IPS-18c (cell line): ENCODE data around the gene CRISPLD2.

Experiments used
- H3K4me3 ChIP-seq: 2 replicates; pipeline ENCODE4 v1.7.0; 2013; ENCODE audit warnings: low read depth, mild to moderate bottlenecking, low read length, moderate library complexity; ENCODE audit not compliant: insufficient read depth
- H3K9me3 ChIP-seq: one replicate; pipeline ENCODE4 v1.6.1; 2013; ENCODE audit warnings: mild to moderate bottlenecking, low read length, moderate library complexity; ENCODE audit not compliant: control insufficient read depth, insufficient read depth

The CRISPLD2 gene

GRCh38 chr16:84940670-84941551, 121.1 kb downstream of the CRISPLD2 start:
- H3K4me3 ChIP-seq, result no peak overlapping the region
- H3K9me3 ChIP-seq, result no peaks in the 10 kb centered on the region

- no peak overlapping the region for H3K4me3 ChIP-seq
- no peaks in the 10 kb centered on the region for H3K9me3 ChIP-seq
Observed at GRCh38 chr16:84941921-84942320, 122.1 kb downstream of the CRISPLD2 start.

GRCh38 chr16:84942786-84943185, 123.0 kb downstream of the CRISPLD2 start:
- H3K9me3 ChIP-seq, result no peaks in the 10 kb centered on the region
- no peak overlapping the region for H3K4me3 ChIP-seq

- Histone ChIP-seq H3K9me3 (no peaks in the 10 kb centered on the region), H3K4me3 (no peak overlapping the region)
Observed at GRCh38 chr16:84943620-84944019, 123.8 kb downstream of the CRISPLD2 start.

GRCh38 chr16:84947022-84947421, 127.2 kb downstream of the CRISPLD2 start:
- Histone ChIP-seq H3K4me3 (no peak overlapping the region), H3K9me3 (no peaks in the 10 kb centered on the region)

- Histone ChIP-seq H3K9me3 (no peaks in the 10 kb centered on the region), H3K4me3 (no peak overlapping the region)
Observed at GRCh38 chr16:84947996-84948850, 128.4 kb downstream of the CRISPLD2 start.

GRCh38 chr16:84948851-84949610, 129.2 kb downstream of the CRISPLD2 start:
- Histone ChIP-seq H3K4me3 (no peak overlapping the region), H3K9me3 (no peaks in the 10 kb centered on the region)

- no peak overlapping the region for H3K4me3 ChIP-seq
- H3K9me3 ChIP-seq, result no peaks in the 10 kb centered on the region
Observed at GRCh38 chr16:84949772-84950436, 130.1 kb downstream of the CRISPLD2 start.

GRCh38 chr16:84950906-84951305, 131.1 kb downstream of the CRISPLD2 start:
- Histone ChIP-seq H3K4me3 (no peak overlapping the region), H3K9me3 (no peaks in the 10 kb centered on the region)

- Histone ChIP-seq H3K9me3 (no peaks in the 10 kb centered on the region), H3K4me3 (no peak overlapping the region)
Observed at GRCh38 chr16:84952335-84953189, 132.8 kb downstream of the CRISPLD2 start.

GRCh38 chr16:84953190-84953746, 133.5 kb downstream of the CRISPLD2 start:
- Histone ChIP-seq H3K4me3 (no peak overlapping the region), H3K9me3 (no peaks in the 10 kb centered on the region)

- no peak overlapping the region for H3K4me3 ChIP-seq
- H3K9me3 ChIP-seq, result no peaks in the 10 kb centered on the region
Observed at GRCh38 chr16:84955427-84955826, 135.6 kb downstream of the CRISPLD2 start.

GRCh38 chr16:84957192-84957591, 137.4 kb downstream of the CRISPLD2 start:
- no peak overlapping the region for H3K4me3 ChIP-seq

GRCh38 chr16:84957792-84958191, 138.0 kb downstream of the CRISPLD2 start:
- Histone ChIP-seq H3K9me3 (no peaks in the 10 kb centered on the region), H3K4me3 (no peak overlapping the region)

More at GRCh38 chr16:84957192-84957591, 137.4 kb downstream of the CRISPLD2 start:
- no peaks in the 10 kb centered on the region for H3K9me3 ChIP-seq
